Type B pancreatic cell (in vitro differentiated cells): ENCODE measurements around the gene DUSP15. TPM values are rescaled to one million over a fixed set of nuclear protein-coding genes. Genes with fewer than 3 reads are reported as not detected.

Source experiments
- DNase-seq: peaks from one replicate; pipeline ENCODE4 v3.0.0; 2021; ENCODE audit warnings: mixed read lengths; ENCODE audit not compliant: unreplicated experiment; ENCODE audit errors: extremely low spot score
- H3K27ac Mint-ChIP-seq: 2 replicates; pipeline ENCODE4 v1.8.0; 2021; ENCODE audit warnings: mild to moderate bottlenecking, mixed read lengths
- H3K27me3 Mint-ChIP-seq: 2 replicates; pipeline ENCODE4 v1.8.0; 2021; ENCODE audit warnings: mixed read lengths
- H3K36me3 Mint-ChIP-seq: 2 replicates; pipeline ENCODE4 v1.8.0; 2021; ENCODE audit warnings: mixed read lengths
- H3K4me1 Mint-ChIP-seq: one replicate; pipeline ENCODE4 v1.8.0; 2021; ENCODE audit warnings: mixed read lengths; ENCODE audit not compliant: unreplicated experiment
- H3K4me3 Mint-ChIP-seq: 2 replicates; pipeline ENCODE4 v1.8.0; 2021; ENCODE audit warnings: mild to moderate bottlenecking, mixed read lengths
- H3K9me3 Mint-ChIP-seq: 2 replicates; pipeline ENCODE4 v1.8.0; 2021; ENCODE audit warnings: mixed read lengths
- total RNA-seq: library from RNA; stranded (reverse); gene quantifications from 2 replicates; pipeline ENCODE4 v1.2.1, GENCODE V29; 2021; ENCODE audit warnings: low replicate concordance
- TF ChIP-seq, protein P1 (sequence below): fragments of 200-600 bp; sonication (generic); conservative IDR thresholded peaks from 2 replicates; pipeline ENCODE4 v1.5.0; 2021; ENCODE audit warnings: antibody characterized with exemption, mild to moderate bottlenecking

Gene DUSP15
- total RNA-seq, 1 donor from 2014 or later, result 9.1 TPM

- Mint-ChIP-seq H3K4me1 (peaks cover 22% of the 10 kb centered on the region), H3K9me3 (no peaks in the 10 kb centered on the region), H3K27me3 (no peaks in the 10 kb centered on the region), H3K4me3 (no peak overlapping the region), H3K36me3 (no peaks in the 10 kb centered on the region), H3K27ac (no peak overlapping the region)
- no peak for DNase-seq
- TF ChIP-seq, protein P1, sequence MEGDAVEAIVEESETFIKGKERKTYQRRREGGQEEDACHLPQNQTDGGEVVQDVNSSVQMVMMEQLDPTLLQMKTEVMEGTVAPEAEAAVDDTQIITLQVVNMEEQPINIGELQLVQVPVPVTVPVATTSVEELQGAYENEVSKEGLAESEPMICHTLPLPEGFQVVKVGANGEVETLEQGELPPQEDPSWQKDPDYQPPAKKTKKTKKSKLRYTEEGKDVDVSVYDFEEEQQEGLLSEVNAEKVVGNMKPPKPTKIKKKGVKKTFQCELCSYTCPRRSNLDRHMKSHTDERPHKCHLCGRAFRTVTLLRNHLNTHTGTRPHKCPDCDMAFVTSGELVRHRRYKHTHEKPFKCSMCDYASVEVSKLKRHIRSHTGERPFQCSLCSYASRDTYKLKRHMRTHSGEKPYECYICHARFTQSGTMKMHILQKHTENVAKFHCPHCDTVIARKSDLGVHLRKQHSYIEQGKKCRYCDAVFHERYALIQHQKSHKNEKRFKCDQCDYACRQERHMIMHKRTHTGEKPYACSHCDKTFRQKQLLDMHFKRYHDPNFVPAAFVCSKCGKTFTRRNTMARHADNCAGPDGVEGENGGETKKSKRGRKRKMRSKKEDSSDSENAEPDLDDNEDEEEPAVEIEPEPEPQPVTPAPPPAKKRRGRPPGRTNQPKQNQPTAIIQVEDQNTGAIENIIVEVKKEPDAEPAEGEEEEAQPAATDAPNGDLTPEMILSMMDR, result no peak
These were observed 34.8 kb downstream of the DUSP15 start for GRCh38 chr20:31835554-31835953.

- H3K36me3 Mint-ChIP-seq, result no peaks in the 10 kb centered on the region
- no peaks in the 10 kb centered on the region for H3K27me3 Mint-ChIP-seq
- peaks cover 22% of the 10 kb centered on the region for H3K4me1 Mint-ChIP-seq
- H3K27ac Mint-ChIP-seq, result no peak overlapping the region
- no peak for DNase-seq
- no peak overlapping the region for H3K4me3 Mint-ChIP-seq
- H3K9me3 Mint-ChIP-seq, result no peaks in the 10 kb centered on the region
- TF ChIP-seq, protein P1, result no peak
These were observed 36.3 kb downstream of the DUSP15 start for GRCh38 chr20:31833931-31834521.

GRCh38 chr20:31833130-31833930 lies 37.0 kb downstream of the DUSP15 start:
- H3K9me3 Mint-ChIP-seq, result no peaks in the 10 kb centered on the region
- H3K4me1 Mint-ChIP-seq, result peaks cover 22% of the 10 kb centered on the region
- peak overlapping the region; percentile 14 for H3K4me3 Mint-ChIP-seq
- no peak overlapping the region for H3K27ac Mint-ChIP-seq
- DNase-seq, result peak; percentile 88
- H3K27me3 Mint-ChIP-seq, result no peaks in the 10 kb centered on the region
- TF ChIP-seq, protein P1, result peak; percentile 99
- no peaks in the 10 kb centered on the region for H3K36me3 Mint-ChIP-seq

- H3K4me3 Mint-ChIP-seq, result no peak overlapping the region
- H3K36me3 Mint-ChIP-seq, result no peaks in the 10 kb centered on the region
- H3K27ac Mint-ChIP-seq, result no peak overlapping the region
- TF ChIP-seq, protein P1, result no peak
- no peaks in the 10 kb centered on the region for H3K27me3 Mint-ChIP-seq
- DNase-seq, result no peak
- peaks cover 22% of the 10 kb centered on the region for H3K4me1 Mint-ChIP-seq
- H3K9me3 Mint-ChIP-seq, result no peaks in the 10 kb centered on the region
These were observed 38.5 kb downstream of the DUSP15 start for GRCh38 chr20:31831771-31832306.

- TF ChIP-seq, protein P1, result no peak
- Mint-ChIP-seq H3K36me3 (no peaks in the 10 kb centered on the region), H3K4me3 (no peak overlapping the region), H3K27me3 (no peaks in the 10 kb centered on the region), H3K9me3 (no peaks in the 10 kb centered on the region), H3K4me1 (peaks cover 20% of the 10 kb centered on the region), H3K27ac (no peak overlapping the region)
- DNase-seq, result no peak
These were observed 39.1 kb downstream of the DUSP15 start for GRCh38 chr20:31831211-31831610.
